NCI-H2029 (cell line): ENCODE data around the gene ANAPC16.
"Not testable (repeated sequence)": the region's sequence is repeated elsewhere in the genome, so short reads cannot be mapped to it uniquely, and the experiment has no call there.

Experiments
- DNase-seq: peaks from one replicate; lab custom pipeline; 2025; lab: John Stamatoyannopoulos, UW

Gene ANAPC16

GRCh38 chr10:72211832-72212231 lies 4.0 kb upstream of the ANAPC16 start:
- DNase-seq: not testable (repeated sequence)

GRCh38 chr10:72218325-72218724 lies 2.5 kb downstream of the ANAPC16 start:
- DNase-seq: no peak

- DNase-seq: no peak
Measured at GRCh38 chr10:72218726-72219125, 2.9 kb downstream of the ANAPC16 start.

GRCh38 chr10:72219235-72219814 lies 3.5 kb downstream of the ANAPC16 start:
- DNase-seq: no peak

- no peak for DNase-seq
Measured at GRCh38 chr10:72220637-72221036, 4.8 kb downstream of the ANAPC16 start.

- no peak for DNase-seq
Measured at GRCh38 chr10:72221278-72221677, 5.5 kb downstream of the ANAPC16 start.

GRCh38 chr10:72223743-72224101 lies 7.9 kb downstream of the ANAPC16 start:
- no peak for DNase-seq

- not testable (repeated sequence) for DNase-seq
Measured at GRCh38 chr10:72224191-72224590, 8.4 kb downstream of the ANAPC16 start.

- DNase-seq: no peak
Measured at GRCh38 chr10:72226418-72227027, 10.7 kb downstream of the ANAPC16 start.

GRCh38 chr10:72227826-72228225 lies 12.0 kb downstream of the ANAPC16 start:
- DNase-seq: no peak

- DNase-seq: peak; percentile 19
Measured at GRCh38 chr10:72228318-72228751, 12.5 kb downstream of the ANAPC16 start.

- DNase-seq: peak; percentile 58
Measured at GRCh38 chr10:72229261-72230251, 13.7 kb downstream of the ANAPC16 start.

GRCh38 chr10:72233621-72234020 lies 17.8 kb downstream of the ANAPC16 start:
- no peak for DNase-seq

GRCh38 chr10:72234560-72235095 lies 18.8 kb downstream of the ANAPC16 start:
- no peak for DNase-seq

GRCh38 chr10:72235544-72236279 lies 19.9 kb downstream of the ANAPC16 start:
- no peak for DNase-seq

GRCh38 chr10:72238392-72239175 lies 22.8 kb downstream of the ANAPC16 start:
- DNase-seq: no peak

GRCh38 chr10:72239409-72239808 lies 23.6 kb downstream of the ANAPC16 start:
- DNase-seq: no peak

GRCh38 chr10:72240371-72240770 lies 24.6 kb downstream of the ANAPC16 start:
- no peak for DNase-seq

GRCh38 chr10:72241691-72242252 lies 26.0 kb downstream of the ANAPC16 start:
- DNase-seq: no peak

- no peak for DNase-seq
Measured at GRCh38 chr10:72242675-72243074, 26.9 kb downstream of the ANAPC16 start.
